ENCODE results near the gene MYEF2.
A peak's percentile ranks its signal among the peaks of the same experiment; 100 is the strongest.

MYEF2 gene

GRCh38 chr15:48131324-48131723 is 46.8 kb downstream of the MYEF2 start:
- no peak for DNase-seq (ENCODE audit: low spot score)
- H3K27ac ChIP-seq: no peak overlapping the region
- ChIA-PET POLR2A (ENCODE audit: low non-redundant PET) (no interaction called here), CTCF (no interaction called here)
- no peak for TF ChIP-seq CTCF (conservative IDR thresholded peaks at IDR 0.05; ENCODE audit: low read depth)

GRCh38 chr15:48126667-48127355 is 51.3 kb downstream of the MYEF2 start:
- ChIA-PET CTCF (no interaction called here), POLR2A (ENCODE audit: low non-redundant PET) (no interaction called here)
- no peak overlapping the region for H3K27ac ChIP-seq
- no peak for DNase-seq (ENCODE audit: low spot score)
- no peak for TF ChIP-seq CTCF (conservative IDR thresholded peaks at IDR 0.05; ENCODE audit: low read depth)

GRCh38 chr15:48121849-48122248 is 56.2 kb downstream of the MYEF2 start:
- CTCF ChIA-PET: no interaction called here
- POLR2A ChIA-PET (ENCODE audit: low non-redundant PET): no interaction called here
- no peak for DNase-seq (ENCODE audit: low spot score)
- TF ChIP-seq CTCF (conservative IDR thresholded peaks at IDR 0.05; ENCODE audit: low read depth): no peak
- H3K27ac ChIP-seq: no peak overlapping the region

GRCh38 chr15:48120745-48121144 is 57.4 kb downstream of the MYEF2 start, which contains the start of gene SLC24A5:
SLC24A5 (plus strand) TSS chr15:48120990; CDS start chr15:48121045, 55 bp downstream.
- no peak within 1 kb of the TSS for H3K27ac ChIP-seq
- no peak for DNase-seq (ENCODE audit: low spot score)
- ChIA-PET CTCF (interaction anchor here (0.6 to 0.9 kb wide), 3 partner anchors 8 to 688 kb away, joined by 3 read pairs; no protein-coding TSS in a partner anchor), POLR2A (ENCODE audit: low non-redundant PET) (no interaction called here)
- TF ChIP-seq CTCF (conservative IDR thresholded peaks at IDR 0.05; ENCODE audit: low read depth): no peak

- POLR2A ChIA-PET (ENCODE audit: low non-redundant PET): no interaction called here
- H3K27ac ChIP-seq: no peak overlapping the region
- no peak for DNase-seq (ENCODE audit: low spot score)
- CTCF ChIA-PET: no interaction called here
- no peak for TF ChIP-seq CTCF (conservative IDR thresholded peaks at IDR 0.05; ENCODE audit: low read depth)
Measured at GRCh38 chr15:48119277-48119676, 58.8 kb downstream of the MYEF2 start.

DNA sequence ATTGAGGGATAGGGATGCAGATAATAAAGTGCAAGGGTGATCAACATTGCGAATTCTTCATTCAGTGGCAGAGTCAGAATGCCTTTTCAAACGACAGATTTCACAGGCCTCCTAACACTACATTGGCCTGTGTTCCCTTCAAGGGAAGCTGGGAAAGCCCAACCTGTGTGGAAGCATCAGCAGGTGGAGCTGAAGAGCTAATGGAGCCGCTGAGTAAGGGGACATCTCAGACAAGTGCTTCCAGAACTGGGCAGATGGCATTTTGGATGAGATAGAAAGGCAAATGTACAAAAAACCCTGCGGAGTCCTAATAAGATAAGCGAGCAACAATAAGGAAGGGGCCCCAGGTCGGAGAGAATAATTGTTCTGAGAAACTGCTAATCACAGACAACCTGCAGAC is 65.9 kb downstream of the MYEF2 start:
- H3K27ac ChIP-seq: no peak overlapping the region
- ChIA-PET POLR2A (ENCODE audit: low non-redundant PET) (no interaction called here), CTCF (interaction anchor here (0.5 to 1.8 kb wide), 10 partner anchors 9 to 678 kb away, joined by 3 to 7 read pairs (median 4); partner anchors contain the start of gene SLC24A5)
- peak; percentile 27 for DNase-seq (ENCODE audit: low spot score)
- TF ChIP-seq CTCF (conservative IDR thresholded peaks at IDR 0.05; ENCODE audit: low read depth): peak; percentile 42

All from RWPE1 (cell line).